OCI-LY7 (cell line): ENCODE data around the gene TMEM222. TPM values are rescaled to one million over a fixed set of nuclear protein-coding genes. Genes with fewer than 3 reads are reported as not detected.
"Not testable (repeated sequence)": the region's sequence is repeated elsewhere in the genome, so short reads cannot be mapped to it uniquely, and the experiment has no call there.

Experiments
- BruUV-seq: library from RNA; stranded (reverse); fragments of 400-500 nt; replicated peaks from 2 replicates; lab custom pipeline; 2021; lab: Mats Ljungman, UMichigan
- CTCF ChIA-PET: fragments of 300-600 bp; sonication (Branson Sonifier 250); formaldehyde crosslinking; loops from one replicate; lab custom pipeline; 2022; ENCODE audit warnings: antibody characterized with exemption; ENCODE audit not compliant: unreplicated experiment; lab: Charles Lee
- POLR2A ChIA-PET: fragments of 300-600 bp; sonication (Branson Sonifier 250); formaldehyde crosslinking; loops from one replicate; lab custom pipeline; 2022; ENCODE audit warnings: antibody characterized with exemption; lab: Charles Lee
- DNase-seq: peaks from one replicate; pipeline ENCODE4 v3.0.0-alpha.2; 2015; ENCODE audit warnings: low spot score
- H2AFZ ChIP-seq: fragments of 200-600 bp; sonication (generic), shearing (Covaris generic); 2 replicates; pipeline ENCODE4 v1.6.1; 2014; ENCODE audit warnings: mild to moderate bottlenecking, antibody characterized with exemption, low read length, moderate library complexity
- H3K27ac ChIP-seq: fragments of 200-600 bp; sonication (generic); 2 replicates; pipeline ENCODE4 v1.5.1; 2014; ENCODE audit warnings: mixed run types, low read depth, mild to moderate bottlenecking, moderate library complexity, low read length, inconsistent platforms; ENCODE audit not compliant: poor library complexity, severe bottlenecking
- H3K36me3 ChIP-seq: fragments of 200-600 bp; sonication (generic); 2 replicates; pipeline ENCODE4 v1.6.1; 2014; ENCODE audit warnings: mild to moderate bottlenecking, antibody characterized with exemption, low read length, moderate library complexity, mixed read lengths; ENCODE audit not compliant: insufficient read depth
- H3K4me1 ChIP-seq: fragments of 200-600 bp; sonication (generic); 2 replicates; pipeline ENCODE4 v1.5.1; 2014; ENCODE audit warnings: mild to moderate bottlenecking, low read length; ENCODE audit not compliant: insufficient read depth, poor library complexity, severe bottlenecking
- H3K4me2 ChIP-seq: fragments of 200-600 bp; sonication (generic); 2 replicates; pipeline ENCODE4 v1.6.1; 2014; ENCODE audit warnings: mild to moderate bottlenecking, low read length
- H3K4me3 ChIP-seq: fragments of 200-600 bp; sonication (generic); 2 replicates; pipeline ENCODE4 v1.5.1; 2014; ENCODE audit warnings: mild to moderate bottlenecking, low read depth, low read length; ENCODE audit not compliant: poor library complexity, severe bottlenecking
- H3K79me2 ChIP-seq: fragments of 200-600 bp; sonication (generic); 2 replicates; pipeline ENCODE4 v1.6.1; 2016; ENCODE audit warnings: low read depth, mild to moderate bottlenecking, low read length, moderate library complexity, mixed read lengths; ENCODE audit not compliant: insufficient read depth
- H3K9me2 ChIP-seq: fragments of 200-600 bp; sonication (generic); 2 replicates; pipeline ENCODE4 v1.6.1; 2016; ENCODE audit warnings: mild to moderate bottlenecking, low read length, mixed read lengths; ENCODE audit not compliant: insufficient read depth
- H3K9me3 ChIP-seq: fragments of 200-600 bp; sonication (generic); 2 replicates; pipeline ENCODE4 v1.6.1; 2014; ENCODE audit warnings: mild to moderate bottlenecking, mixed run types, low read length, mixed read lengths
- H4K20me1 ChIP-seq: fragments of 200-600 bp; sonication (generic); 2 replicates; pipeline ENCODE4 v1.6.1; 2014; ENCODE audit warnings: mild to moderate bottlenecking, antibody characterized with exemption, low read length, moderate library complexity, mixed read lengths; ENCODE audit not compliant: insufficient read depth
- EZH2phosphoT487 ChIP-seq: fragments of 200-600 bp; sonication (generic); IDR thresholded peaks from 2 replicates; pipeline ENCODE4 v1.6.1; 2018; ENCODE audit warnings: low read depth, borderline replicate concordance, mild to moderate bottlenecking, mixed run types, antibody characterized with exemption, low read length, moderate library complexity, mixed read lengths
- intact Hi-C: fragments of 100-400 bp; cut with micrococcal nuclease; formaldehyde crosslinking; loops from one replicate; pipeline ENCODE4 v1.10.0; 2022; ENCODE audit not compliant: unreplicated experiment
- small RNA-seq: library from RNA; depleted of rRNA; stranded (forward); fragments of <200 nt; gene quantifications from one replicate; pipeline ENCODE3, GENCODE V24; 2014
- total RNA-seq, 2 experiments: library from RNA; depleted of rRNA in 1 of 2; stranded (reverse); fragments of >200 nt in 1 of 2; shearing (Covaris generic) in 1 of 2; gene quantifications; 2 replicates each; pipeline ENCODE4 v1.2.3, GENCODE V29; 2014 to 2022
- TF ChIP-seq, protein P1 (sequence below): fragments of 200-600 bp; sonication (generic); conservative IDR thresholded peaks from 2 replicates; pipeline ENCODE4 v1.5.1; 2014; ENCODE audit warnings: mild to moderate bottlenecking, antibody characterized with exemption, low read length, moderate library complexity, mixed read lengths

The TMEM222 gene
- total RNA-seq, 2 experiments from 2014 or later = 29.5 to 43.4 TPM

DNA sequence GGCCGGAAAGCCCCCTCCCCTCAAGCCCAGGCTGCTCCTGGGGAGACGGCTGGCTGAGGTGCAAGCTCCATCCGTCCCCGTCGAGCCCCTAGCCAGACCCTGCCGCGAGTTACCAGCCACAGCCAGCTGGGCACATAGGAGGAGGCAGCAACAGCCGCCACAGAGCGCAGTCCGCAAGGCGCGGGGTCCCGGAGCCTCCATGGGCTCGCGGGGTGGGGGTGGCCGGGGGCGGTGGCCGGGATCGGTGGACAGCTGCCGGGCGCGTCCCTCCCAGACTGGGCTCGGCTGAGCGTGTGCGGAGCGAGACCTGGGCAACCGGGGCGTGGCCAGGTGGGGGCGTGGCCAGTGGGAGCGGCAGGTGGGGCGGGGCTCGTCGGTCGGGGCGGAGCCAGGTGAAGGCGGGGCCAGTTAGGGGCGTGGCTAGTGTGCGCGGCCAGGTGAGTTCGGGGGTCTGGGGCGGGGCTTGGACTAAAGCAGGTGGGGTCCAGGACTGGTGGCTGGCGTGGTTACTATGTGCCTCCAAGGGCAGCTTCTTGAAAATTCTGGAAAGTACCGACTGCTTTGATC lies 61.2 kb downstream of the TMEM222 start, which contains the start of gene CD164L2:
Gene CD164L2 (minus strand): TSS at position 295 of the 567 bp plus-strand sequence. CDS start 94 bp downstream, at position 201.
- no peak within 1 kb of the TSS for H3K4me2 ChIP-seq
- no peaks in the 10 kb centered on the region for H3K4me1 ChIP-seq
- TF ChIP-seq, protein P1, sequence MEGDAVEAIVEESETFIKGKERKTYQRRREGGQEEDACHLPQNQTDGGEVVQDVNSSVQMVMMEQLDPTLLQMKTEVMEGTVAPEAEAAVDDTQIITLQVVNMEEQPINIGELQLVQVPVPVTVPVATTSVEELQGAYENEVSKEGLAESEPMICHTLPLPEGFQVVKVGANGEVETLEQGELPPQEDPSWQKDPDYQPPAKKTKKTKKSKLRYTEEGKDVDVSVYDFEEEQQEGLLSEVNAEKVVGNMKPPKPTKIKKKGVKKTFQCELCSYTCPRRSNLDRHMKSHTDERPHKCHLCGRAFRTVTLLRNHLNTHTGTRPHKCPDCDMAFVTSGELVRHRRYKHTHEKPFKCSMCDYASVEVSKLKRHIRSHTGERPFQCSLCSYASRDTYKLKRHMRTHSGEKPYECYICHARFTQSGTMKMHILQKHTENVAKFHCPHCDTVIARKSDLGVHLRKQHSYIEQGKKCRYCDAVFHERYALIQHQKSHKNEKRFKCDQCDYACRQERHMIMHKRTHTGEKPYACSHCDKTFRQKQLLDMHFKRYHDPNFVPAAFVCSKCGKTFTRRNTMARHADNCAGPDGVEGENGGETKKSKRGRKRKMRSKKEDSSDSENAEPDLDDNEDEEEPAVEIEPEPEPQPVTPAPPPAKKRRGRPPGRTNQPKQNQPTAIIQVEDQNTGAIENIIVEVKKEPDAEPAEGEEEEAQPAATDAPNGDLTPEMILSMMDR = no peak
- TF ChIP-seq EZH2phosphoT487 = no peak
- no peaks in the 10 kb centered on the region for H3K9me2 ChIP-seq
- H3K79me2 ChIP-seq = no peaks in the 10 kb centered on the region
- no peak within 1 kb of the TSS for H2AFZ ChIP-seq
- intact Hi-C loops = no loop called here
- no peak within 1 kb of the TSS for H3K27ac ChIP-seq
- POLR2A ChIA-PET = no interaction called here
- CTCF ChIA-PET = no interaction called here
- H4K20me1 ChIP-seq = no peaks in the 10 kb centered on the region
- no peaks in the 10 kb centered on the region for H3K9me3 ChIP-seq
- no peaks in the 10 kb centered on the region for H3K36me3 ChIP-seq
- no TSS peak for BruUV-seq
- no peak within 1 kb of the TSS for H3K4me3 ChIP-seq
- no peak for DNase-seq

DNA sequence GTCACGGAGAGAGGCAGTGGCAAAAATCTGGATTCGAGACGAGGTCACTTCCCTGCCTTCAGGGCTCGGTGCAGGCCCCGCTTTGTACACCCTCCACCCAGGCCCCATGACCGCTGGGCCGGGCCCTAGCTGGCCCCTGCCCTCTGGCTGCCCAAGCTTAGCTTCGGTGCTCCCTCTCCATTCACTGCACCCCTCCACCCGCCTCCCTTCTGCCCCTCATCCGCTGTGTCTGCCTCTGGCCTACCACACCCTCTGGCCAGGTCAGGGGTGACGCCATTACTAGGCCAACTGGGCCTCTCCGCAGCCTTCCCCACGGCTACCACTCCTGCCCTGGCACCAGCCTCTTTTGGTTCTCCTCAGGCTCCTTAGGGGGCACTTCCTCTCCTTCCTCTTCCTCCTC lies 61.7 kb downstream of the TMEM222 start:
- Histone ChIP-seq H3K4me1 (no peaks in the 10 kb centered on the region), H2AFZ (no peak overlapping the region), H3K27ac (no peak overlapping the region), H3K4me3 (no peak overlapping the region), H3K9me3 (no peaks in the 10 kb centered on the region), H3K79me2 (no peaks in the 10 kb centered on the region), H3K9me2 (no peaks in the 10 kb centered on the region), H3K4me2 (no peak overlapping the region), H3K36me3 (no peaks in the 10 kb centered on the region), H4K20me1 (no peaks in the 10 kb centered on the region)
- no peak for TF ChIP-seq EZH2phosphoT487
- TF ChIP-seq, protein P1 = no peak
- POLR2A ChIA-PET = interaction anchor here (0.5 to 0.6 kb wide), 2 partner anchors 62 to 83 kb away, joined by 4 read pairs; no protein-coding TSS in a partner anchor
- intact Hi-C loops = no loop called here
- no peak for DNase-seq
- no TSS peak for BruUV-seq
- CTCF ChIA-PET = no interaction called here

DNA sequence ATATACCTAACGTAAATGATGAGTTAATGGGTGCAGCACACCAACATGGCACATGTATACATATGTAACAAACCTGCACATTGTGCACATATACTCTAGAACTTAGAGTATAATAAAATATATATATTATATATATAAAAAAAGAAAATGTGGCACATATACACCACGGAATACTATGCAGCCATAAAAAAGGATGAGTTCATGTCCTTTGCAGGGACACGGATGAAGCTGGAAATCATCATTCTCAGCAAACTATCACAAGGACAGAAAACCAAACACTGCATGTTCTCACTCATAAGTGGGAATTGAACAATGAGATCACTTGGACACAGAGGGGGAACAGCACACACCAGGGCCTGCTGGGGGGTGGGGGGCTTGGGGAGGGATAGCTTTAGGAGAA lies 62.8 kb downstream of the TMEM222 start:
- CTCF ChIA-PET, H3K4me1 ChIP-seq, H2AFZ ChIP-seq, H4K20me1 ChIP-seq, POLR2A ChIA-PET, BruUV-seq, H3K4me3 ChIP-seq, H3K9me3 ChIP-seq, intact Hi-C loops, H3K36me3 ChIP-seq, H3K79me2 ChIP-seq, H3K9me2 ChIP-seq, H3K27ac ChIP-seq, H3K4me2 ChIP-seq, DNase-seq: not testable (repeated sequence)

Small RNA genes lying within 50 kb of the gene (small RNA-seq; reads per million reads assigned to genes)
- not detected for gene RNU6-48P

Other genes starting within 250 kb of the TMEM222 start
- 5.3 and 5.8 TPM in 2 replicates for gene SLC9A1, start 167.0 kb upstream of the TMEM222 start, total RNA-seq (2014; rRNA removed; shearing (Covaris generic))
- gene SLC9A1, start 167.0 kb upstream of the TMEM222 start, total RNA-seq (2022) = 17.4 and 19.2 TPM in 2 replicates
- 9.7 and 18.2 TPM in 2 replicates for gene WDTC1, start 87.5 kb upstream of the TMEM222 start, total RNA-seq (2014; rRNA removed; shearing (Covaris generic))
- 27.8 and 34.0 TPM in 2 replicates for gene WDTC1, start 87.5 kb upstream of the TMEM222 start, total RNA-seq (2022)
- gene SYTL1, start 19.9 kb downstream of the TMEM222 start, total RNA-seq (2014; rRNA removed; shearing (Covaris generic)) = 67.9 and 117 TPM in 2 replicates
- gene SYTL1, start 19.9 kb downstream of the TMEM222 start, total RNA-seq (2022) = 81.7 and 91.6 TPM in 2 replicates
- 5.9 and 10.0 TPM in 2 replicates for gene MAP3K6, start 44.8 kb downstream of the TMEM222 start, total RNA-seq (2014; rRNA removed; shearing (Covaris generic))
- gene MAP3K6, start 44.8 kb downstream of the TMEM222 start, total RNA-seq (2022) = 8.0 and 11.3 TPM in 2 replicates
- gene FCN3, start 52.7 kb downstream of the TMEM222 start, total RNA-seq (2014; rRNA removed; shearing (Covaris generic)) = not detected in 2 replicates
- not detected in 2 replicates for gene FCN3, start 52.7 kb downstream of the TMEM222 start, total RNA-seq (2022)
- 0.13 TPM in 1 of 2 replicates, not detected in the other for gene CD164L2, start 61.2 kb downstream of the TMEM222 start, total RNA-seq (2014; rRNA removed; shearing (Covaris generic))
- gene CD164L2, start 61.2 kb downstream of the TMEM222 start, total RNA-seq (2022) = not detected in 2 replicates
- gene GPR3, start 70.5 kb downstream of the TMEM222 start, total RNA-seq (2014; rRNA removed; shearing (Covaris generic)) = 0.21 and 0.32 TPM in 2 replicates
- gene GPR3, start 70.5 kb downstream of the TMEM222 start, total RNA-seq (2022) = 0.22 and 0.25 TPM in 2 replicates
- gene WASF2, start 168.0 kb downstream of the TMEM222 start, total RNA-seq (2014; rRNA removed; shearing (Covaris generic)) = 25.1 and 26.9 TPM in 2 replicates
- gene WASF2, start 168.0 kb downstream of the TMEM222 start, total RNA-seq (2022) = 106 and 110 TPM in 2 replicates